OCI-LY3 (cell line): ENCODE measurements around the gene C1orf141.

Experiments used
- H2AFZ ChIP-seq: fragments of 200-600, 300-600 bp; shearing (Covaris generic); 2 replicates; pipeline ENCODE4 v1.6.0; 2014; ENCODE audit warnings: antibody characterized with exemption, low read depth, low read length
- H3K27ac ChIP-seq: fragments of 200-600, 300-600 bp; sonication (generic); 2 replicates; pipeline ENCODE4 v1.5.1; 2014; ENCODE audit warnings: mild to moderate bottlenecking, low read length, moderate library complexity, mixed read lengths
- H3K27me3 ChIP-seq: fragments of 200-600, 300-600 bp; sonication (generic); 2 replicates; pipeline ENCODE4 v1.6.1; 2014; ENCODE audit warnings: low read depth, low read length, mixed read lengths
- H3K36me3 ChIP-seq: fragments of 200-600, 300-600 bp; sonication (generic); replicated peaks from 2 replicates; pipeline ENCODE3; 2014; ENCODE audit warnings: low read depth, low read length, mixed read lengths
- H3K4me1 ChIP-seq: fragments of 300-600, 200-600 bp; sonication (generic); 2 replicates; pipeline ENCODE4 v1.6.1; 2014; ENCODE audit warnings: low read length, mixed read lengths
- H3K4me2 ChIP-seq: fragments of 200-600, 300-600 bp; sonication (generic); 2 replicates; pipeline ENCODE4 v1.6.1; 2014; ENCODE audit warnings: low read length, mixed read lengths
- H3K4me3 ChIP-seq: fragments of 300-600, 200-600 bp; sonication (generic); 2 replicates; pipeline ENCODE4 v1.5.1; 2014; ENCODE audit warnings: antibody characterized with exemption, mild to moderate bottlenecking, low read length, moderate library complexity
- H3K79me2 ChIP-seq: fragments of 300-600, 200-600 bp; shearing (Covaris generic); 2 replicates; pipeline ENCODE4 v1.6.1; 2014; ENCODE audit warnings: mild to moderate bottlenecking, low read length, mixed read lengths
- H3K9ac ChIP-seq: fragments of 300-600, 200-600 bp; shearing (Covaris generic); 2 replicates; pipeline ENCODE4 v1.6.0; 2014; ENCODE audit warnings: mild to moderate bottlenecking, low read length, moderate library complexity
- H3K9me3 ChIP-seq: fragments of 200-600, 300-600 bp; shearing (Covaris generic); 2 replicates; pipeline ENCODE4 v1.6.1; 2014; ENCODE audit warnings: low read length, mixed read lengths; ENCODE audit not compliant: insufficient read depth
- H4K20me1 ChIP-seq: fragments of 200-600, 300-600 bp; sonication (generic); 2 replicates; pipeline ENCODE4 v1.6.1; 2016; ENCODE audit warnings: low read length, mixed read lengths; ENCODE audit not compliant: insufficient read depth
- EZH2phosphoT487 ChIP-seq: fragments of 200-600 bp; shearing (Covaris generic); IDR thresholded peaks from 2 replicates; pipeline ENCODE4 v1.6.1; 2018; ENCODE audit warnings: antibody characterized with exemption, mixed run types, low read depth
- TF ChIP-seq, protein P1 (sequence below): fragments of 200-600, 300-600 bp; sonication (generic); IDR thresholded peaks from 2 replicates; pipeline ENCODE4 v1.5.1; 2014; ENCODE audit warnings: antibody characterized with exemption, low read length, low read depth

The C1orf141 gene

DNA sequence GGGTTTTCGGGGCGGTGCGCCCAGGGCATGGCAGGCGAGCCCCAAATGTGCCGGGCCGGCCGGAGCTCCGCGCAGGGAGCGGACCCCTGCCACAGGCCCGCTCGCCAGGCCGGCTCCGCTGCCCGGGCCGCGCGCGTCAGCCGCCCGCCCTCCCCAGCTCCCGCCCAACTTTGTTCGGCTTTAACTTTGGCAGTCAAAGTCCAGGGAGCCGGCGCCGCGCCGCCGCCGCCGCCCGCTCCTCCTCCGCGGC lies 81.3 kb downstream of the C1orf141 start:
- Histone ChIP-seq H3K9ac (peak overlapping the region; percentile 96), H3K36me3 (peaks cover 3% of the 10 kb centered on the region), H3K27ac (peak overlapping the region; percentile 85), H3K4me3 (peak overlapping the region; percentile 99), H4K20me1 (no peaks in the 10 kb centered on the region), H3K79me2 (peaks cover 14% of the 10 kb centered on the region), H3K9me3 (no peaks in the 10 kb centered on the region), H3K4me1 (peaks cover 8% of the 10 kb centered on the region), H3K27me3 (no peaks in the 10 kb centered on the region), H3K4me2 (peak overlapping the region; percentile 87), H2AFZ (peak overlapping the region; percentile 100)
- TF ChIP-seq EZH2phosphoT487: no peak
- TF ChIP-seq, protein P1, sequence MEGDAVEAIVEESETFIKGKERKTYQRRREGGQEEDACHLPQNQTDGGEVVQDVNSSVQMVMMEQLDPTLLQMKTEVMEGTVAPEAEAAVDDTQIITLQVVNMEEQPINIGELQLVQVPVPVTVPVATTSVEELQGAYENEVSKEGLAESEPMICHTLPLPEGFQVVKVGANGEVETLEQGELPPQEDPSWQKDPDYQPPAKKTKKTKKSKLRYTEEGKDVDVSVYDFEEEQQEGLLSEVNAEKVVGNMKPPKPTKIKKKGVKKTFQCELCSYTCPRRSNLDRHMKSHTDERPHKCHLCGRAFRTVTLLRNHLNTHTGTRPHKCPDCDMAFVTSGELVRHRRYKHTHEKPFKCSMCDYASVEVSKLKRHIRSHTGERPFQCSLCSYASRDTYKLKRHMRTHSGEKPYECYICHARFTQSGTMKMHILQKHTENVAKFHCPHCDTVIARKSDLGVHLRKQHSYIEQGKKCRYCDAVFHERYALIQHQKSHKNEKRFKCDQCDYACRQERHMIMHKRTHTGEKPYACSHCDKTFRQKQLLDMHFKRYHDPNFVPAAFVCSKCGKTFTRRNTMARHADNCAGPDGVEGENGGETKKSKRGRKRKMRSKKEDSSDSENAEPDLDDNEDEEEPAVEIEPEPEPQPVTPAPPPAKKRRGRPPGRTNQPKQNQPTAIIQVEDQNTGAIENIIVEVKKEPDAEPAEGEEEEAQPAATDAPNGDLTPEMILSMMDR: no peak

DNA sequence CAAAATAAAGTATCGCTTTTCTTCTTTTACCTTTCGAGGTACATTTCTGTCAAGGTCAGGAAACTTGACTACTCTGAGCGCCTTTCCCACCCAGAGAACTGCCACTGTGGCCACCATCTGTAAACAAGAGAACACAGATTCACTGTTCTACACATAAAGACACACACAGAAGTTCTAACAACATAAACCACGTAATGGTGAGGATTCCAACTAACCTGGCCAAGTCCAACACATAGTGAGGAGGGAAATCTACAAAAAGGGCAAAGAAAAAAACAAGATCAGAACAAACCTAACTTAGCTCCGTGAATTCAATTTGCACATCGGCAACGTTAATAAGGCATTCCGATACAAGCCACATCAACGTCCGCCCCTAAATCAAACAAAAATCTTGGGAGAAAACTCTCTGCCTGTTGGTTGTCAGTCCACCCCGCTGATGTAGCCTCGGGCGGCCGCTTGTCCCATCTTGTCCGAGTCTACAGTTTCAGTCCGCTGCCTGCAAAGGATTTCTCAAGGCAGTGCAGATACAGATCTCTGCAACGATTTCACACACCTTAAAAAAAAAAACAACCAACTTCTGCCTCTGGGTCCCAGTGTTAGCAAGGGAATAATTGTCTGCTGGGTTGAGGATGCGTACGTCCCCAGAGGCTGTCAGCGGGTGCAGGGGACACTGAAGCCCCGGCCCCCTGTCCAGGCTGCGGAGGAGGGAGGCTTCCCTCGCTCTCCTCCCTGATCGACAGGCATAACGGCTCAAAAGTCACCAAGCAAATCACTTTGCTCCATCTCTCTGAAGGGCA lies 81.8 kb downstream of the C1orf141 start:
- no peaks in the 10 kb centered on the region for H3K9me3 ChIP-seq
- H3K4me3 ChIP-seq: peak overlapping the region; percentile 99
- TF ChIP-seq, protein P1: no peak
- no peak for TF ChIP-seq EZH2phosphoT487
- peak overlapping the region; percentile 85 for H3K27ac ChIP-seq
- H3K79me2 ChIP-seq: peaks cover 14% of the 10 kb centered on the region
- H3K9ac ChIP-seq: peak overlapping the region; percentile 96
- H2AFZ ChIP-seq: peak overlapping the region; percentile 100; the same call in 1 of the 2 replicates
- H4K20me1 ChIP-seq: no peaks in the 10 kb centered on the region
- no peaks in the 10 kb centered on the region for H3K27me3 ChIP-seq
- H3K4me1 ChIP-seq: peaks cover 8% of the 10 kb centered on the region
- peak overlapping the region; percentile 87 for H3K4me2 ChIP-seq
- peaks cover 3% of the 10 kb centered on the region for H3K36me3 ChIP-seq

DNA sequence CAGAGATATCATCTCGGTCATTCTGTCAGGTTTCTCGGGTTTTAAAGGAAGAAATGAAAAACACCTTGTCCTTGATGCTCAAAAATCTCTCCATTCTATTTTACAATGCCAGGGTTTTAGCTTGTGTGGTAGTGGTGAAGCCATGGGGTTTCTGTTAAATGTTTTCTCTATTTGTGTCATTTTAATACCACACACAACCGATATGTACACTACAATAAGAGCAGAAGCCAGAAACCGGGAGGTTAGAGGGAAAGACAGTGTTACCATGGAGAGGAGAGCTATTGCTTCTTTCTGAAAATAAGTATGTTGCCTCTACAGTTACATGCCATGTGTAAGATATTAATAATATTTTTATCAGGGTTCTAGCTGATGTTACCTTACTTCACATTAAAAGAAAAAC lies 83.6 kb downstream of the C1orf141 start:
- Histone ChIP-seq H4K20me1 (no peaks in the 10 kb centered on the region), H3K4me3 (no peak overlapping the region), H3K27me3 (no peaks in the 10 kb centered on the region), H3K36me3 (peaks cover 3% of the 10 kb centered on the region), H3K79me2 (peaks cover 14% of the 10 kb centered on the region), H3K27ac (no peak overlapping the region), H3K4me1 (peaks cover 8% of the 10 kb centered on the region), H2AFZ (no peak overlapping the region), H3K4me2 (no peak overlapping the region), H3K9me3 (no peaks in the 10 kb centered on the region), H3K9ac (no peak overlapping the region)
- TF ChIP-seq EZH2phosphoT487: no peak
- TF ChIP-seq, protein P1: no peak

DNA sequence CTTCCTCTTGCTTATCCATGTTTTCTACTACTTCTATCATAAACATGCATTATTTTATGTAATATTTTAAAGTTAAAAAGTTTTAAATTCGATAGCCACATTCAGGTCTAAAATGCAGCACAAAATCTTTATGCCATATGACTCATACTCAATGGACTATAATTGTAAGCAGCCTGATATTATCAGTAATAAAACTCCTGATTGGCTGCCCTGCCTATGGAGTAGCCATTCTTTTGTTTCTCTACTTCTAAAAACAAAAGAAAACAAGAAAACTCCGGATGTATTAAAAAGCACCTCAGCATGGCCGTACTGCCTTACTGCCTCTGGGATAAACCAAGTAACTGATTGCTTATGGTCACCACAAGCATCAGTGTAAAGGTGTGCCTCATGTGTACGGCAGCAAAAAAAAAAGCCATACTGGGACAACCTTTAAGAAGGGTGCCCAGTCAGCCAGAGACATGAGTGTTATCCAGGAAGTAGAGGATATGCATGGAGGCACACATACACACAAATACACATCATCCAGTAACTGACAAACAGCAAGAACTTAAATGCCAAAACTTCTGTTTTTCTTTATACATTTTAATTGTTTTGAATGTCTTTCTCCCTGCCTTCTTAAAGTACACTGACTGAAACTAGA lies 90.0 kb downstream of the C1orf141 start:
- Histone ChIP-seq H3K27me3 (no peaks in the 10 kb centered on the region), H3K4me2 (no peak overlapping the region), H3K79me2 (no peaks in the 10 kb centered on the region), H3K27ac (no peak overlapping the region), H3K4me1 (no peaks in the 10 kb centered on the region), H3K4me3 (no peak overlapping the region), H2AFZ (no peak overlapping the region), H3K9me3 (no peaks in the 10 kb centered on the region), H4K20me1 (no peaks in the 10 kb centered on the region), H3K9ac (no peak overlapping the region), H3K36me3 (peaks cover 3% of the 10 kb centered on the region)
- TF ChIP-seq EZH2phosphoT487: no peak
- TF ChIP-seq, protein P1: no peak
